IMR-90 (cell line): ENCODE measurements around the gene OR6T1.

Source experiments
- BHLHE40 ChIP-seq: fragments of 150-350 bp; IDR thresholded peaks from 2 replicates; pipeline ENCODE4 v1.6.1; 2016; ENCODE audit warnings: mild to moderate bottlenecking, low read depth, low read length
- CTCF ChIP-seq: conservative IDR thresholded peaks from 2 replicates; pipeline ENCODE4 v1.5.1; 2012; ENCODE audit warnings: mild to moderate bottlenecking, low read depth, low read length, improper control_type of control experiment
- MAFK ChIP-seq: IDR thresholded peaks from 2 replicates; pipeline ENCODE4 v1.6.1; 2012; ENCODE audit warnings: low read depth, low read length, improper control_type of control experiment
- MXI1 ChIP-seq: IDR thresholded peaks from 2 replicates; pipeline ENCODE4 v1.6.1; 2012; ENCODE audit warnings: low read depth, mild to moderate bottlenecking, low read length, moderate library complexity, borderline replicate concordance
- POLR2A ChIP-seq: IDR thresholded peaks from 2 replicates; pipeline ENCODE4 v1.6.1; 2012; ENCODE audit warnings: mild to moderate bottlenecking, low read depth, low read length
- RAD21 ChIP-seq: IDR thresholded peaks from 2 replicates; pipeline ENCODE4 v1.6.1; 2012; ENCODE audit warnings: low read length, improper control_type of control experiment
- RCOR1 ChIP-seq: IDR thresholded peaks from 2 replicates; pipeline ENCODE4 v1.6.1; 2012; ENCODE audit warnings: mild to moderate bottlenecking, low read length, improper control_type of control experiment; ENCODE audit not compliant: insufficient replicate concordance
- RFX5 ChIP-seq: IDR thresholded peaks from 2 replicates; pipeline ENCODE4 v1.8.0; 2012; ENCODE audit warnings: low read depth, mild to moderate bottlenecking, low read length, moderate library complexity
- SMC3 ChIP-seq: fragments of 150-350 bp; IDR thresholded peaks from 2 replicates; pipeline ENCODE4 v1.6.1; 2016; ENCODE audit warnings: low read depth, mild to moderate bottlenecking, antibody characterized with exemption, low read length, moderate library complexity

DNA sequence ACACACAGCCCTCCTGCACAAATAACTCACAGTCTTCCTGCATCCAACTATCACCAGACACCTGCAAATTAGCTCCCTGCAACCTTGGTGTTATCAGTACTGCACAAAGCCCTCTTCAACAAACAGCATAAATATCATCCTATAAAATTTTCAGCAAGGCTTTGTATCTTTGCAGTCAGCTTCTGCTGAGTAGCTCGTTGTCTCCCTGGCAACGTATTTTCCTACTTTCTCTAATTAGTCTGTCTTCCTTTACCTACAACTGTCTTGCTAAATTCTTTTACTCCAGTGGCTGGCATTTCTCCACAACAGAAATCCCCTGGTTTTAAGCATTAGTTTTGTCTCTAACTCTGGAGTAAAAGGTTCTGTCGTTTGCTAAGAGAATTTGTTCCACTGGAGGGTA, 37.8 kb downstream of the OR6T1 start:
- TF ChIP-seq CTCF, result no peak
- no peak for TF ChIP-seq BHLHE40
- TF ChIP-seq MXI1, result no peak
- no peak for TF ChIP-seq POLR2A
- TF ChIP-seq RCOR1, result no peak
- no peak for TF ChIP-seq RAD21
- no peak for TF ChIP-seq MAFK
- TF ChIP-seq SMC3, result no peak
- no peak for TF ChIP-seq RFX5
